HepG2 (cell line): ENCODE results near the gene SELENOV. TPM values are rescaled to one million over a fixed set of nuclear protein-coding genes. Genes with fewer than 3 reads are reported as not detected.

Experiments used
- ERF ChIP-seq: IDR thresholded peaks from 2 replicates; pipeline ENCODE4 v1.6.1; 2018; ENCODE audit warnings: missing biosample characterization, missing genetic modification reagents
- FOXO1 ChIP-seq: sonication (generic); formaldehyde crosslinking; IDR thresholded peaks from 2 replicates; pipeline ENCODE4 v1.4.0; 2020; ENCODE audit warnings: missing genetic modification reagents
- HMGA1 ChIP-seq: sonication (generic); formaldehyde crosslinking; conservative IDR thresholded peaks from 2 replicates; pipeline ENCODE4 v1.4.0; 2020; ENCODE audit warnings: missing genetic modification reagents
- HMGXB3 ChIP-seq: sonication (generic); formaldehyde crosslinking; IDR thresholded peaks from 2 replicates; pipeline ENCODE4 v1.4.0; 2020; ENCODE audit warnings: missing genetic modification reagents, borderline replicate concordance
- HNF1B ChIP-seq: sonication (generic); formaldehyde crosslinking; IDR thresholded peaks from 2 replicates; pipeline ENCODE4 v1.5.1; 2020; ENCODE audit warnings: mild to moderate bottlenecking, moderate library complexity, missing genetic modification reagents
- IKZF4 ChIP-seq: sonication (generic); formaldehyde crosslinking; IDR thresholded peaks from 2 replicates; pipeline ENCODE4 v1.5.1; 2020; ENCODE audit warnings: borderline replicate concordance, mild to moderate bottlenecking, low read depth, missing genetic modification reagents; ENCODE audit errors: not compliant biosample characterization
- MED13 ChIP-seq: sonication (generic); formaldehyde crosslinking; IDR thresholded peaks from 2 replicates; pipeline ENCODE4 v1.5.0; 2020; ENCODE audit warnings: missing genetic modification reagents
- NFE2L1 ChIP-seq: sonication (generic); formaldehyde crosslinking; IDR thresholded peaks from 2 replicates; pipeline ENCODE4 v1.4.0; 2020; ENCODE audit warnings: missing genetic modification reagents, mild to moderate bottlenecking, borderline replicate concordance
- PHF8 ChIP-seq: sonication (generic); formaldehyde crosslinking; IDR thresholded peaks from 2 replicates; pipeline ENCODE4 v1.5.0; 2020; ENCODE audit warnings: missing genetic modification reagents
- REL ChIP-seq: sonication (generic); formaldehyde crosslinking; conservative IDR thresholded peaks from 2 replicates; pipeline ENCODE4 v1.8.0; 2022; ENCODE audit warnings: mild to moderate bottlenecking, missing genetic modification reagents, moderate library complexity
- SIN3B ChIP-seq: fragments of 150-350 bp; IDR thresholded peaks from 2 replicates; pipeline ENCODE4 v1.6.1; 2014; ENCODE audit warnings: low read length
- SMAD1 ChIP-seq: sonication (generic); formaldehyde crosslinking; IDR thresholded peaks from 2 replicates; pipeline ENCODE4 v1.4.0; 2020; ENCODE audit warnings: missing genetic modification reagents, low read depth, mild to moderate bottlenecking, borderline replicate concordance
- SMYD3 ChIP-seq: sonication (generic); formaldehyde crosslinking; IDR thresholded peaks from 2 replicates; pipeline ENCODE4 v1.8.1; 2023; ENCODE audit warnings: mild to moderate bottlenecking, missing genetic modification reagents
- SP140L ChIP-seq: sonication (generic); formaldehyde crosslinking; IDR thresholded peaks from 2 replicates; pipeline ENCODE4 v1.4.0; 2020; ENCODE audit warnings: missing genetic modification reagents, borderline replicate concordance
- TCF7L2 ChIP-seq: IDR thresholded peaks from 2 replicates; pipeline ENCODE4 v1.6.1; 2011; ENCODE audit warnings: mild to moderate bottlenecking, low read depth, low read length, moderate library complexity
- TMF1 ChIP-seq: sonication (generic); formaldehyde crosslinking; IDR thresholded peaks from 2 replicates; pipeline ENCODE4 v1.8.1; 2022; ENCODE audit warnings: low read depth, missing genetic modification reagents
- UBTF ChIP-seq: sonication (generic); formaldehyde crosslinking; IDR thresholded peaks from 2 replicates; pipeline ENCODE4 v1.4.0; 2020; ENCODE audit warnings: mild to moderate bottlenecking, missing genetic modification reagents
- WIZ ChIP-seq: sonication (generic); formaldehyde crosslinking; IDR thresholded peaks from 2 replicates; pipeline ENCODE4 v1.5.1; 2020; ENCODE audit warnings: mild to moderate bottlenecking, missing genetic modification reagents
- ZNF430 ChIP-seq: sonication (generic); formaldehyde crosslinking; IDR thresholded peaks from 2 replicates; pipeline ENCODE4 v1.9.0; 2021; ENCODE audit warnings: mild to moderate bottlenecking, missing genetic modification reagents
- ZNF558 ChIP-seq: sonication (generic); formaldehyde crosslinking; IDR thresholded peaks from 2 replicates; pipeline ENCODE4 v1.9.0; 2022; ENCODE audit warnings: mild to moderate bottlenecking, missing genetic modification reagents, borderline replicate concordance
- ZNF567 ChIP-seq: sonication (generic); formaldehyde crosslinking; IDR thresholded peaks from 2 replicates; pipeline ENCODE4 v1.8.1; 2023; ENCODE audit warnings: mild to moderate bottlenecking, missing genetic modification reagents, borderline replicate concordance
- polyA plus RNA-seq, 8 experiments: library from polyadenylated mRNA; depleted of rRNA in 3 of 8; stranded (reverse) in 7 of 8; unstranded in 1 of 8; fragments of >200 nt; fragmentation: Illumina TruSeq in 4 of 8; extraction: Trizol in 4 of 8; gene quantifications; 2 replicates each; pipeline versions ENCODE4 v1.2.1 to v1.2.3, GENCODE V29; 2011 to 2016; ENCODE audit warnings: low read depth in 4 of 8, missing spikeins in 1 of 8, mixed read lengths in 1 of 8; ENCODE audit not compliant: insufficient read depth in 1 of 8
- total RNA-seq, 5 experiments: library from RNA; depleted of rRNA; stranded (reverse); fragments of >200 nt; fragmentation: Illumina TruSeq; extraction: Trizol; gene quantifications; 2 replicates each; pipeline ENCODE4 v1.2.3, GENCODE V29; 2016; ENCODE audit warnings: low read depth in 1 of 5

Gene SELENOV
- total and polyA plus RNA-seq, 2 of the 13 experiments (the other 11 are each of a cell fraction or from before 2014, with no cell fraction given), result not detected

GRCh38 chr19:39480337-39481228 lies 34.4 kb upstream of the SELENOV start, which contains the start of gene TIMM50 (continued):
- TF ChIP-seq HMGXB3, result 0 out of 2 replicates have a peak, but pooled peaks have one; percentile 13
- TF ChIP-seq ZNF430 (CRISPR knock-in tag), result peak; percentile 78
- 0 out of 2 replicates have a peak, but pooled peaks have one; percentile 31 for TF ChIP-seq SMYD3 (CRISPR knock-in tag)
- TF ChIP-seq MED13, result no peak
- TF ChIP-seq IKZF4 (CRISPR knock-in tag), result no peak
- no peak for TF ChIP-seq SP140L (CRISPR knock-in tag)
- peak; percentile 38; the same call in 1 of the 2 replicates for TF ChIP-seq ZNF567 (CRISPR knock-in tag)
- peak; percentile 67 for TF ChIP-seq UBTF
- peak; percentile 88 for TF ChIP-seq PHF8 (CRISPR knock-in tag)
- no peak; the same call in 1 of the 2 replicates for TF ChIP-seq FOXO1 (CRISPR knock-in tag)
- TF ChIP-seq HNF1B (CRISPR knock-in tag), result peak; percentile 79
- TF ChIP-seq ERF (CRISPR knock-in tag), result peak; percentile 92
- TF ChIP-seq REL (CRISPR knock-in tag), result no peak
- TF ChIP-seq NFE2L1 (CRISPR knock-in tag), result no peak
- no peak for TF ChIP-seq HMGA1 (CRISPR knock-in tag)
- TF ChIP-seq SIN3B, result peak; percentile 72
- no peak for TF ChIP-seq TCF7L2
- no peak for TF ChIP-seq ZNF558 (CRISPR knock-in tag)
- TF ChIP-seq TMF1 (CRISPR knock-in tag), result peak; percentile 80; the same call in 1 of the 2 replicates
- no peak for TF ChIP-seq WIZ (CRISPR knock-in tag)
- TF ChIP-seq SMAD1, result peak; percentile 93; the same call in 1 of the 2 replicates
